Mesodermal cell (in vitro differentiated cells): Measurements from ENCODE around the gene CAPSL.
A peak's percentile ranks its signal among the peaks of the same experiment; 100 is the strongest.
"Not testable (repeated sequence)": the region's sequence is repeated elsewhere in the genome, so short reads cannot be mapped to it uniquely, and the experiment has no call there.

Source experiments
- H3K27ac ChIP-seq: 2 replicates; pipeline ENCODE4 v1.7.0; 2013; ENCODE audit warnings: mild to moderate bottlenecking, low read depth, low read length, moderate library complexity; ENCODE audit not compliant: severe bottlenecking
- H3K36me3 ChIP-seq: 2 replicates; pipeline ENCODE4 v1.7.1; 2013; ENCODE audit warnings: mild to moderate bottlenecking, low read length, moderate library complexity; ENCODE audit not compliant: control insufficient read depth, insufficient read depth
- H3K4me1 ChIP-seq: one replicate; pipeline ENCODE4 v1.7.1; 2013; ENCODE audit warnings: mild to moderate bottlenecking, low read length; ENCODE audit not compliant: insufficient read depth, control insufficient read depth, poor library complexity, severe bottlenecking
- H3K4me3 ChIP-seq: 2 replicates; pipeline ENCODE4 v1.7.0; 2013; ENCODE audit warnings: low read length, control low read depth, mild to moderate bottlenecking; ENCODE audit not compliant: insufficient read depth, poor library complexity, severe bottlenecking; ENCODE audit errors: extremely low read depth
- H3K9me3 ChIP-seq: 2 replicates; pipeline ENCODE4 v1.7.1; 2013; ENCODE audit warnings: mild to moderate bottlenecking, low read length, moderate library complexity; ENCODE audit not compliant: control insufficient read depth
- WGBS, 2 experiments: methylation state at CpG; one replicate each; pipeline ENCODE4 v1.1.5; 2013; ENCODE audit warnings: missing lambda C conversion rate in 2 of 2; ENCODE audit not compliant: insufficient coverage in 2 of 2; 5-methylcytosine and 5-hydroxymethylcytosine counted together

Gene CAPSL

GRCh38 chr5:35908228-35908627 is 30.2 kb downstream of the CAPSL start:
- WGBS, 2 experiments, result 36 to 57% methylated on average over 1 of the region's 1 CpG
- Histone ChIP-seq H3K27ac (peak overlapping the region; percentile 5), H3K9me3 (peaks cover 7% of the 10 kb centered on the region), H3K4me1 (no peaks in the 10 kb centered on the region), H3K4me3 (no peak overlapping the region), H3K36me3 (no peaks in the 10 kb centered on the region)

GRCh38 chr5:35904443-35905132 is 33.8 kb downstream of the CAPSL start:
- Histone ChIP-seq H3K4me1 (peaks cover 3% of the 10 kb centered on the region), H3K4me3 (no peak overlapping the region), H3K36me3 (no peaks in the 10 kb centered on the region), H3K27ac (no peak overlapping the region), H3K9me3 (no peaks in the 10 kb centered on the region)
- WGBS, 2 experiments, result 91 to 93% methylated on average over 8 to 11 of the region's 11 CpGs

GRCh38 chr5:35903631-35904203 is 34.7 kb downstream of the CAPSL start:
- no peak overlapping the region for H3K27ac ChIP-seq
- H3K36me3 ChIP-seq, result no peaks in the 10 kb centered on the region
- 96 to 100% methylated on average over 2 to 3 of the region's 6 CpGs for WGBS, 2 experiments
- no peaks in the 10 kb centered on the region for H3K9me3 ChIP-seq
- H3K4me1 ChIP-seq, result peaks cover 3% of the 10 kb centered on the region
- no peak overlapping the region for H3K4me3 ChIP-seq

GRCh38 chr5:35902046-35902672 is 36.3 kb downstream of the CAPSL start:
- Histone ChIP-seq H3K4me3 (no peak overlapping the region), H3K4me1 (peaks cover 3% of the 10 kb centered on the region), H3K9me3 (no peaks in the 10 kb centered on the region), H3K27ac (no peak overlapping the region), H3K36me3 (no peaks in the 10 kb centered on the region)
- 67 to 80% methylated on average over 1 of the region's 2 CpGs for WGBS, 2 experiments

GRCh38 chr5:35900972-35901695 is 37.3 kb downstream of the CAPSL start:
- H3K9me3 ChIP-seq, result no peaks in the 10 kb centered on the region
- H3K36me3 ChIP-seq, result no peaks in the 10 kb centered on the region
- 88 to 100% methylated on average over 1 of the region's 3 CpGs for WGBS, 2 experiments

GRCh38 chr5:35899800-35900199 is 38.6 kb downstream of the CAPSL start:
- no peaks in the 10 kb centered on the region for H3K9me3 ChIP-seq
- H3K4me3 ChIP-seq, result no peak overlapping the region
- peaks cover 3% of the 10 kb centered on the region for H3K4me1 ChIP-seq
- H3K36me3 ChIP-seq, result no peaks in the 10 kb centered on the region
- 80% methylated on average over 1 of the region's 3 CpGs; no CpG with 5 or more reads in 1 of the 2 experiments for WGBS, 2 experiments
- no peak overlapping the region for H3K27ac ChIP-seq

More at GRCh38 chr5:35900972-35901695, 37.3 kb downstream of the CAPSL start:
- peaks cover 3% of the 10 kb centered on the region for H3K4me1 ChIP-seq
- H3K27ac ChIP-seq, result no peak overlapping the region
- H3K4me3 ChIP-seq, result no peak overlapping the region

- H3K27ac ChIP-seq, result no peak overlapping the region
- 91 to 95% methylated on average over 6 of the region's 7 CpGs for WGBS, 2 experiments
- no peak overlapping the region for H3K4me3 ChIP-seq
- H3K36me3 ChIP-seq, result no peaks in the 10 kb centered on the region
- peaks cover 3% of the 10 kb centered on the region for H3K9me3 ChIP-seq
- H3K4me1 ChIP-seq, result peaks cover 3% of the 10 kb centered on the region
These were observed 39.3 kb downstream of the CAPSL start for GRCh38 chr5:35898952-35899660.

- 92% methylated on average over 5 of the region's 5 CpGs; no CpG with 5 or more reads in 1 of the 2 experiments for WGBS, 2 experiments
- Histone ChIP-seq H3K4me1 (no peaks in the 10 kb centered on the region), H3K4me3 (no peak overlapping the region), H3K27ac (no peak overlapping the region), H3K36me3 (no peaks in the 10 kb centered on the region), H3K9me3 (peaks cover 3% of the 10 kb centered on the region)
These were observed 44.3 kb downstream of the CAPSL start for GRCh38 chr5:35894131-35894530.

- WGBS, 2 experiments, result 84 to 87% methylated on average over 3 to 7 of the region's 23 CpGs
These were observed 45.6 kb downstream of the CAPSL start for GRCh38 chr5:35892799-35893198.

More at GRCh38 chr5:35892799-35893198, 45.6 kb downstream of the CAPSL start:
- H3K4me3 ChIP-seq, H3K4me1 ChIP-seq, H3K27ac ChIP-seq, H3K36me3 ChIP-seq, H3K9me3 ChIP-seq: not testable (repeated sequence)
